Right forelimb (tissue), 1 donor: ENCODE data around the gene GNL3L.
"Not testable (repeated sequence)": the region's sequence is repeated elsewhere in the genome, so short reads cannot be mapped to it uniquely, and the experiment has no call there.

ENCODE experiments used
- DNase-seq: peaks from one replicate; pipeline ENCODE4 v3.0.0-alpha.2; 2018

GNL3L gene

GRCh38 chrX:54529552-54530356, at the start of gene GNL3L:
Gene GNL3L, plus strand, starts transcription at chrX:54530219. Its CDS starts 2,348 bp downstream, at chrX:54532567.
- peak; percentile 95 for DNase-seq

- peak; percentile 59 for DNase-seq
Observed at GRCh38 chrX:54482839-54483593, 47.0 kb upstream of the GNL3L start.

GRCh38 chrX:54483946-54484345, 46.1 kb upstream of the GNL3L start:
- DNase-seq: no peak

- DNase-seq: peak; percentile 50
Observed at GRCh38 chrX:54484666-54485065, 45.4 kb upstream of the GNL3L start.

- not testable (repeated sequence) for DNase-seq
Observed at GRCh38 chrX:54489819-54490218, 40.2 kb upstream of the GNL3L start.

GRCh38 chrX:54492340-54492739, 37.7 kb upstream of the GNL3L start:
- no peak for DNase-seq

- DNase-seq: no peak
Observed at GRCh38 chrX:54494166-54494988, 35.6 kb upstream of the GNL3L start.

- peak; percentile 49 for DNase-seq
Observed at GRCh38 chrX:54494989-54495813, 34.8 kb upstream of the GNL3L start.

- DNase-seq: peak; percentile 80
Observed at GRCh38 chrX:54495814-54496516, 34.1 kb upstream of the GNL3L start, which contains the start of gene FGD1. Gene FGD1, minus strand, starts transcription at chrX:54496234. Its CDS starts 802 bp downstream, at chrX:54495432.

- DNase-seq: no peak
Observed at GRCh38 chrX:54496517-54496852, 33.5 kb upstream of the GNL3L start.

GRCh38 chrX:54496936-54497335, 33.1 kb upstream of the GNL3L start:
- no peak for DNase-seq

- no peak for DNase-seq
Observed at GRCh38 chrX:54509400-54509799, 20.6 kb upstream of the GNL3L start.

GRCh38 chrX:54529151-54529550, 868 bp upstream of the GNL3L start:
- no peak for DNase-seq

- no peak for DNase-seq
Observed at GRCh38 chrX:54530357-54530900, 410 bp downstream of the GNL3L start.

GRCh38 chrX:54534271-54534670, 4.3 kb downstream of the GNL3L start:
- DNase-seq: no peak

GRCh38 chrX:54540289-54540688, 10.3 kb downstream of the GNL3L start:
- DNase-seq: no peak

- DNase-seq: not testable (repeated sequence)
Observed at GRCh38 chrX:54542239-54542638, 12.2 kb downstream of the GNL3L start.

- no peak for DNase-seq
Observed at GRCh38 chrX:54550821-54551220, 20.8 kb downstream of the GNL3L start.

GRCh38 chrX:54551801-54552200, 21.8 kb downstream of the GNL3L start:
- no peak for DNase-seq

GRCh38 chrX:54555006-54555405, 25.0 kb downstream of the GNL3L start:
- DNase-seq: not testable (repeated sequence)

GRCh38 chrX:54560411-54560810, 30.4 kb downstream of the GNL3L start:
- DNase-seq: no peak
